CD14-positive monocyte (primary cell): ENCODE data around the gene CSRNP3. TPM values are rescaled to one million over a fixed set of nuclear protein-coding genes. Genes with fewer than 3 reads are reported as not detected.

ENCODE experiments used
- DNase-seq, 3 donors: peaks; one replicate each; pipeline ENCODE4 v3.0.0-alpha.2; 2011 to 2022
- H2AFZ ChIP-seq: 2 replicates; pipeline ENCODE4 v1.6.0; 2012; ENCODE audit warnings: mild to moderate bottlenecking, low read depth, low read length, inconsistent platforms; ENCODE audit not compliant: insufficient read depth, poor library complexity, severe bottlenecking
- H3K27ac ChIP-seq, 2 donors: 1 replicate in 1 of 2; 2 replicates in 1 of 2; pipeline ENCODE4 v1.5.1; 2012 to 2013; ENCODE audit warnings: low read length in 2 of 2, control low read depth in 1 of 2, inconsistent platforms in 1 of 2, low read depth in 1 of 2, mild to moderate bottlenecking in 1 of 2
- H3K27me3 ChIP-seq, 2 donors: one replicate each; pipeline versions ENCODE4 v1.6.0 to v1.6.1; 2011 to 2013; ENCODE audit warnings: low read length in 2 of 2; ENCODE audit not compliant: control insufficient read depth in 2 of 2, insufficient read depth in 2 of 2
- H3K36me3 ChIP-seq, 2 donors: replicated peaks in 1 of 2; 1 replicate in 1 of 2; 2 replicates in 1 of 2; pipeline versions ENCODE4 v1.5.1 to v1.6.1; 2012 to 2013; ENCODE audit warnings: low read length in 2 of 2, control low read depth in 1 of 2, inconsistent platforms in 1 of 2, mild to moderate bottlenecking in 1 of 2; ENCODE audit not compliant: insufficient read depth in 2 of 2, control insufficient read depth in 1 of 2
- H3K4me1 ChIP-seq, 2 donors: 1 replicate in 1 of 2; 2 replicates in 1 of 2; pipeline versions ENCODE4 v1.5.1 to v1.6.1; 2012 to 2013; ENCODE audit warnings: low read length in 2 of 2, control low read depth in 1 of 2, inconsistent platforms in 1 of 2, mild to moderate bottlenecking in 1 of 2, moderate library complexity in 1 of 2; ENCODE audit not compliant: insufficient read depth in 2 of 2, control insufficient read depth in 1 of 2
- H3K4me2 ChIP-seq: replicated peaks from 2 replicates; pipeline ENCODE3; 2012; ENCODE audit warnings: low read length, moderate library complexity, mild to moderate bottlenecking; ENCODE audit not compliant: poor library complexity, severe bottlenecking; ENCODE audit errors: extremely low read depth
- H3K4me3 ChIP-seq, 3 experiments: fragments of 200-600 bp in 1 of 3; sonication (generic) in 1 of 3; replicated peaks in 1 of 3; 1 replicate in 2 of 3; 2 replicates in 1 of 3; pipeline ENCODE4 v1.5.1; 2011 to 2013; ENCODE audit warnings: low read length in 3 of 3, mild to moderate bottlenecking in 3 of 3, control low read depth in 2 of 3, low read depth in 2 of 3, inconsistent platforms in 1 of 3, moderate library complexity in 1 of 3
- H3K79me2 ChIP-seq: 2 replicates; pipeline ENCODE4 v1.6.0; 2012; ENCODE audit warnings: mild to moderate bottlenecking, control low read depth, inconsistent platforms, low read length, moderate library complexity; ENCODE audit not compliant: insufficient read depth
- H3K9ac ChIP-seq: 2 replicates; pipeline ENCODE4 v1.6.0; 2017; ENCODE audit warnings: low read length, mild to moderate bottlenecking; ENCODE audit not compliant: insufficient read depth, poor library complexity, severe bottlenecking
- H3K9me3 ChIP-seq, 2 donors: replicated peaks in 1 of 2; 1 replicate in 1 of 2; 2 replicates in 1 of 2; pipeline versions ENCODE4 v1.5.1 to v1.6.1; 2012 to 2013; ENCODE audit warnings: low read length in 2 of 2, control low read depth in 1 of 2; ENCODE audit not compliant: control insufficient read depth in 1 of 2, insufficient read depth in 1 of 2
- H4K20me1 ChIP-seq: 2 replicates; pipeline ENCODE4 v1.6.0; 2012; ENCODE audit warnings: mild to moderate bottlenecking, low read length, control low read depth, moderate library complexity; ENCODE audit not compliant: insufficient read depth
- H3K27ac Mint-ChIP-seq, 7 donors: one replicate each; pipeline ENCODE4 v1.8.0; 2020; ENCODE audit warnings: mild to moderate bottlenecking in 7 of 7, mixed read lengths in 7 of 7, moderate library complexity in 6 of 7, inconsistent platforms in 2 of 7
- H3K27me3 Mint-ChIP-seq, 3 donors: one replicate each; pipeline ENCODE4 v1.8.0; 2021 to 2022; ENCODE audit warnings: low read depth in 3 of 3, mild to moderate bottlenecking in 3 of 3, mixed read lengths in 3 of 3, moderate library complexity in 3 of 3, inconsistent platforms in 1 of 3
- H3K36me3 Mint-ChIP-seq, 2 donors: one replicate each; pipeline ENCODE4 v1.8.0; 2020; ENCODE audit warnings: mixed read lengths in 2 of 2, inconsistent platforms in 1 of 2, mild to moderate bottlenecking in 1 of 2
- H3K4me1 Mint-ChIP-seq: one replicate; pipeline ENCODE4 v1.8.0; 2020; ENCODE audit warnings: mild to moderate bottlenecking, mixed read lengths
- H3K4me3 Mint-ChIP-seq, 2 donors: one replicate each; pipeline ENCODE4 v1.8.0; 2020; ENCODE audit warnings: mild to moderate bottlenecking in 2 of 2, mixed read lengths in 2 of 2, moderate library complexity in 1 of 2
- H3K9me3 Mint-ChIP-seq, 7 donors: one replicate each; pipeline ENCODE4 v1.8.0; 2020 to 2022; ENCODE audit warnings: mixed read lengths in 7 of 7, mild to moderate bottlenecking in 6 of 7, moderate library complexity in 6 of 7, inconsistent platforms in 2 of 7
- CTCF ChIP-seq: fragments of 200-600 bp; IDR thresholded peaks from one replicate; pipeline ENCODE4 v1.8.0; 2022; ENCODE audit warnings: antibody characterized with exemption, mild to moderate bottlenecking
- WGBS: methylation state at CpG from one replicate; pipeline ENCODE4 v1.1.5; 2013; ENCODE audit warnings: missing lambda C conversion rate; ENCODE audit not compliant: insufficient coverage; 5-methylcytosine and 5-hydroxymethylcytosine counted together
- intact Hi-C, 2 donors: fragments of 100-400 bp; cut with micrococcal nuclease; formaldehyde crosslinking; loops; one replicate each; pipeline versions ENCODE4 v1.15.0 to v1.15.1; 2023
- polyA plus RNA-seq, 3 donors: library from polyadenylated mRNA; depleted of rRNA in 1 of 3; unstranded in 2 of 3; stranded (reverse) in 1 of 3; fragments of 300-500 nt in 2 of 3; fragments of >200 nt in 1 of 3; fragmentation: Illumina TruSeq in 2 of 3; gene quantifications; 1 replicate in 2 of 3; 2 replicates in 1 of 3; pipeline ENCODE4 v1.2.3, GENCODE V29; 2012 to 2021

Gene CSRNP3
- polyA plus RNA-seq, 3 donors, result not detected

GRCh38 chr2:165582863-165583506, 113.5 kb downstream of the CSRNP3 start:
- Histone ChIP-seq H3K4me2 (no peak overlapping the region), H3K4me3 (no peak overlapping the region), H3K27ac (no peak overlapping the region), H3K79me2 (no peaks in the 10 kb centered on the region), H3K9ac (no peak overlapping the region), H3K9me3 (no peaks in the 10 kb centered on the region), H3K36me3 (no peaks in the 10 kb centered on the region), H3K27me3 (no peaks in the 10 kb centered on the region), H2AFZ (no peak overlapping the region), H4K20me1 (no peaks in the 10 kb centered on the region), H3K4me1 (no peaks in the 10 kb centered on the region)
- no peak overlapping the region for H3K4me3 Mint-ChIP-seq
- intact Hi-C loops, result no loop called here
- H3K9me3 Mint-ChIP-seq, result peaks cover 0 to 1% (median 0%) of the 10 kb centered on the region in 7 donors
- H3K4me1 Mint-ChIP-seq, result peaks cover 2% of the 10 kb centered on the region
- DNase-seq, result no peak
- WGBS, result no CpG with 5 or more reads among the region's 1 CpG
- TF ChIP-seq CTCF, result no peak
- no peaks in the 10 kb centered on the region for H3K36me3 Mint-ChIP-seq
- H3K27ac Mint-ChIP-seq, result no peak overlapping the region
- H3K27me3 Mint-ChIP-seq, result peaks cover 0 to 3% (median 0%) of the 10 kb centered on the region in 3 donors

GRCh38 chr2:165584126-165584654, 114.7 kb downstream of the CSRNP3 start:
- H2AFZ ChIP-seq, result no peak overlapping the region
- intact Hi-C loops, result no loop called here
- no peak overlapping the region for H3K4me2 ChIP-seq
- no peaks in the 10 kb centered on the region for H4K20me1 ChIP-seq
- H3K9ac ChIP-seq, result no peak overlapping the region
- WGBS, result 90% methylated on average over 2 of the region's 3 CpGs
- Mint-ChIP-seq H3K9me3 (peaks cover 0 to 2% (median 0%) of the 10 kb centered on the region in 7 donors), H3K4me3 (no peak overlapping the region), H3K4me1 (peaks cover 2% of the 10 kb centered on the region), H3K36me3 (no peaks in the 10 kb centered on the region), H3K27ac (no peak overlapping the region), H3K27me3 (peaks cover 0 to 3% (median 0%) of the 10 kb centered on the region in 3 donors)
- no peak for DNase-seq
- H3K4me1 ChIP-seq, result no peaks in the 10 kb centered on the region
- no peak overlapping the region for H3K4me3 ChIP-seq
- TF ChIP-seq CTCF, result no peak
- no peaks in the 10 kb centered on the region for H3K9me3 ChIP-seq
- no peak overlapping the region for H3K27ac ChIP-seq
- no peaks in the 10 kb centered on the region for H3K79me2 ChIP-seq
- H3K36me3 ChIP-seq, result no peaks in the 10 kb centered on the region
- H3K27me3 ChIP-seq, result no peaks in the 10 kb centered on the region
